Measurements from ENCODE around the gene ZC3HAV1. TPM values are rescaled to one million over a fixed set of nuclear protein-coding genes. Genes with fewer than 3 reads are reported as not detected.

The ZC3HAV1 gene
- total RNA-seq, 2 experiments from 2014 or later, result 47.4 to 52.4 TPM

GRCh38 chr7:139114585-139114984, 5.1 kb upstream of the ZC3HAV1 start:
- Histone ChIP-seq H4K20me1 (ENCODE audit: insufficient read depth, low read length) (no peaks in the 10 kb centered on the region), H3K4me2 (ENCODE audit: low read length) (no peak overlapping the region), H3K27ac (ENCODE audit: low read depth, low read length, poor library complexity, severe bottlenecking) (no peak overlapping the region), H3K79me2 (ENCODE audit: insufficient read depth, low read depth, low read length) (peaks cover 8% of the 10 kb centered on the region; the same call in 1 of the 2 replicates), H3K36me3 (ENCODE audit: insufficient read depth, low read length) (no peaks in the 10 kb centered on the region), H2AFZ (ENCODE audit: low read length) (no peak overlapping the region), H3K9me2 (ENCODE audit: insufficient read depth, low read length) (no peaks in the 10 kb centered on the region), H3K9me3 (ENCODE audit: low read length) (no peaks in the 10 kb centered on the region), H3K4me3 (ENCODE audit: low read depth, low read length, poor library complexity, severe bottlenecking) (no peak overlapping the region), H3K4me1 (ENCODE audit: insufficient read depth, low read length, poor library complexity, severe bottlenecking) (peaks cover 13% of the 10 kb centered on the region)
- intact Hi-C loops (cut with micrococcal nuclease; ENCODE audit: unreplicated experiment), result no loop called here
- no peak for DNase-seq (ENCODE audit: low spot score)
- ChIA-PET POLR2A (interaction anchor here (0.6 kb wide), 1 partner anchor 260 kb away, joined by 3 read pairs; no protein-coding TSS in a partner anchor), CTCF (ENCODE audit: unreplicated experiment) (no interaction called here)
- TF ChIP-seq EZH2phosphoT487 (IDR thresholded peaks at IDR 0.05; ENCODE audit: borderline replicate concordance, low read depth, low read length) (no peak), CTCF (conservative IDR thresholded peaks at IDR 0.05; ENCODE audit: low read length) (no peak)
- no TSS peak for BruUV-seq (replicated peaks)

GRCh38 chr7:139114018-139114417, 4.5 kb upstream of the ZC3HAV1 start:
- H3K4me1 ChIP-seq (ENCODE audit: insufficient read depth, low read length, poor library complexity, severe bottlenecking), result peaks cover 8% of the 10 kb centered on the region
- CTCF ChIA-PET (ENCODE audit: unreplicated experiment), result no interaction called here
- TF ChIP-seq EZH2phosphoT487 (IDR thresholded peaks at IDR 0.05; ENCODE audit: borderline replicate concordance, low read depth, low read length) (no peak), CTCF (conservative IDR thresholded peaks at IDR 0.05; ENCODE audit: low read length) (no peak)
- no peak overlapping the region for H2AFZ ChIP-seq (ENCODE audit: low read length)
- POLR2A ChIA-PET, result interaction anchor here (0.6 to 0.9 kb wide), 3 partner anchors 19 to 260 kb away, joined by 3 read pairs; no protein-coding TSS in a partner anchor
- BruUV-seq (replicated peaks), result no TSS peak
- intact Hi-C loops (cut with micrococcal nuclease; ENCODE audit: unreplicated experiment), result no loop called here
- DNase-seq (ENCODE audit: low spot score), result no peak
- no peak overlapping the region for H3K4me2 ChIP-seq (ENCODE audit: low read length)
- no peaks in the 10 kb centered on the region for H3K36me3 ChIP-seq (ENCODE audit: insufficient read depth, low read length)
- no peak overlapping the region for H3K4me3 ChIP-seq (ENCODE audit: low read depth, low read length, poor library complexity, severe bottlenecking)
- H3K79me2 ChIP-seq (ENCODE audit: insufficient read depth, low read depth, low read length), result peaks cover 14% of the 10 kb centered on the region
- H4K20me1 ChIP-seq (ENCODE audit: insufficient read depth, low read length), result no peaks in the 10 kb centered on the region
- H3K27ac ChIP-seq (ENCODE audit: low read depth, low read length, poor library complexity, severe bottlenecking), result no peak overlapping the region
- no peaks in the 10 kb centered on the region for H3K9me2 ChIP-seq (ENCODE audit: insufficient read depth, low read length)
- H3K9me3 ChIP-seq (ENCODE audit: low read length), result no peaks in the 10 kb centered on the region

GRCh38 chr7:139112741-139113250, 3.3 kb upstream of the ZC3HAV1 start:
- BruUV-seq (replicated peaks), result no TSS peak
- POLR2A ChIA-PET, result interaction anchor here (0.6 kb wide), 1 partner anchor 18 kb away, joined by 3 read pairs; no protein-coding TSS in a partner anchor
- no peaks in the 10 kb centered on the region for H4K20me1 ChIP-seq (ENCODE audit: insufficient read depth, low read length)
- TF ChIP-seq EZH2phosphoT487 (IDR thresholded peaks at IDR 0.05; ENCODE audit: borderline replicate concordance, low read depth, low read length), result no peak
- TF ChIP-seq CTCF (conservative IDR thresholded peaks at IDR 0.05; ENCODE audit: low read length), result no peak
- H3K9me2 ChIP-seq (ENCODE audit: insufficient read depth, low read length), result no peaks in the 10 kb centered on the region
- H3K9me3 ChIP-seq (ENCODE audit: low read length), result no peaks in the 10 kb centered on the region
- H3K79me2 ChIP-seq (ENCODE audit: insufficient read depth, low read depth, low read length), result peaks cover 26% of the 10 kb centered on the region
- no peak overlapping the region for H2AFZ ChIP-seq (ENCODE audit: low read length)
- H3K27ac ChIP-seq (ENCODE audit: low read depth, low read length, poor library complexity, severe bottlenecking), result no peak overlapping the region
- no peak overlapping the region for H3K4me2 ChIP-seq (ENCODE audit: low read length)
- no peak overlapping the region for H3K4me3 ChIP-seq (ENCODE audit: low read depth, low read length, poor library complexity, severe bottlenecking)
- no peak for DNase-seq (ENCODE audit: low spot score)
- H3K4me1 ChIP-seq (ENCODE audit: insufficient read depth, low read length, poor library complexity, severe bottlenecking), result peaks cover 3% of the 10 kb centered on the region
- CTCF ChIA-PET (ENCODE audit: unreplicated experiment), result no interaction called here
- no peaks in the 10 kb centered on the region for H3K36me3 ChIP-seq (ENCODE audit: insufficient read depth, low read length)
- intact Hi-C loops (cut with micrococcal nuclease; ENCODE audit: unreplicated experiment), result no loop called here

Data from OCI-LY7 (cell line).